Nephron (organoid): Measurements from ENCODE around the gene PRKCSH.

ENCODE experiments used
- H3K27ac Mint-ChIP-seq, 3 experiments: 2 replicates each; pipeline ENCODE4 v1.8.0; 2020; ENCODE audit warnings: mixed read lengths in 3 of 3, mild to moderate bottlenecking in 2 of 3, moderate library complexity in 1 of 3
- H3K27me3 Mint-ChIP-seq: 2 replicates; pipeline ENCODE4 v1.8.0; 2021; ENCODE audit warnings: low read depth, mild to moderate bottlenecking, moderate library complexity, mixed read lengths
- H3K36me3 Mint-ChIP-seq: 2 replicates; pipeline ENCODE4 v1.8.0; 2020; ENCODE audit warnings: low read depth, mixed read lengths
- H3K4me1 Mint-ChIP-seq: 2 replicates; pipeline ENCODE4 v1.8.0; 2020; ENCODE audit warnings: mixed read lengths
- H3K4me3 Mint-ChIP-seq, 3 experiments: 2 replicates each; pipeline ENCODE4 v1.8.0; 2020; ENCODE audit warnings: mild to moderate bottlenecking in 3 of 3, mixed read lengths in 3 of 3, moderate library complexity in 2 of 3
- H3K9me3 Mint-ChIP-seq: 2 replicates; pipeline ENCODE4 v1.8.0; 2020; ENCODE audit warnings: mixed read lengths
- CTCF ChIP-seq, 3 experiments: fragments of 200-600 bp; sonication (generic); IDR thresholded peaks; one replicate each; pipeline ENCODE4 v1.5.0; 2021; ENCODE audit warnings: antibody characterized with exemption in 3 of 3; ENCODE audit not compliant: unreplicated experiment in 3 of 3

Gene PRKCSH

DNA sequence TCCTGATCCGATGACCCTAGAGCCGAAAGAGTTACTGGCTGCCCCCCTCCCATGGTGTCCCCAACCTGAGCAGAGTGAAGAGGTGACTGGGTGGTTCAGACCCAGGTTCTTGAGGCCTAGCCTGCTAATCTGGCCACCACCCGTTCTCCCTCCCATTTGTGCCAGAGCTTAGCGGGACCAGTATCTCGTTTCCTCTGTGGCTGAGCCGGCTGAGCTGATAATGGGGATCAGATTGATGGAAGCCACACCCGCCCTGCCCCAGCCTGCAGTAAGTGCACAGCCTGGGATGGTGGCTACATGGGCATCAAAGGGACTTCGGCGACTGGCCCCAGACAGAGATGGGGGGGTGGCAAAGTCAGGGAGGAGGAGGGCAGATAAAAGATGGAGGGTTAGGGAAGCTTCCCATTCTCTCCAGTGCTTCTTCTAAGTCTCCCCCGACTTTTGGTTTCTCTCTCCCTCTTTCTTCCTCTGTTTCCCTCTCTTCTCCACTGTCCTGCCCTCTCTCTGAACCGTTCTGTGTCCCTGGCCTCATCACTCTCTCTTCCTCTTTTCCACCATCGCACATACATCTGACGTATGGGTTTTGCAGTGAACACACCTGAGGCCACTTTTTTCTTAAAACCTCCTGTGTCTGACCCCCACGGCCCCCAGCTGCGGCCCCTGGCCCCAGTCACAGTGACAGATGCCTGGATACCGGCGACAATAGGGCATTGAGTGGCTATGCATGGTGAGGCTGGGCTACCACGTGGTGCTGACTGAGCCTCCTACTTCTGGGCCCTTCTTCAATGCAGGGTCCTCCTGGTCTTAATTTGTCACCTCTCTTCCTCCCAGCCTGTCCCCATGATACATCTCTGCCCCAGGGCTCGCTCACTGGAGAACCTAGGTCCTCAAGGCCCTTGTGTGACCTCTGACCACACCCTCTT, 43.0 kb downstream of the PRKCSH start:
- Mint-ChIP-seq H3K36me3 (no peaks in the 10 kb centered on the region), H3K4me3 (peak overlapping the region in 2 of 3 experiments; percentile 47)

GRCh38 chr19:11479090-11479897, 43.9 kb downstream of the PRKCSH start:
- H3K36me3 Mint-ChIP-seq = peaks cover 4% of the 10 kb centered on the region
- no peak overlapping the region for H3K27ac Mint-ChIP-seq
- H3K4me3 Mint-ChIP-seq = peak overlapping the region; percentile 47 to 66 (median 47)
- H3K4me1 Mint-ChIP-seq = peaks cover 8% of the 10 kb centered on the region
- peaks cover 60% of the 10 kb centered on the region for H3K27me3 Mint-ChIP-seq
- TF ChIP-seq CTCF (IDR thresholded peaks at IDR 0.05; ENCODE audit: unreplicated experiment in 3 of 3) = no peak
- no peaks in the 10 kb centered on the region for H3K9me3 Mint-ChIP-seq

More for the DNA sequence above, 43.0 kb downstream of the PRKCSH start:
- Mint-ChIP-seq H3K9me3 (no peaks in the 10 kb centered on the region), H3K27me3 (peaks cover 56% of the 10 kb centered on the region), H3K27ac (no peak overlapping the region), H3K4me1 (peaks cover 8% of the 10 kb centered on the region)
- TF ChIP-seq CTCF (IDR thresholded peaks at IDR 0.05; ENCODE audit: unreplicated experiment in 3 of 3) = no peak

GRCh38 chr19:11479898-11480714, 44.7 kb downstream of the PRKCSH start:
- Mint-ChIP-seq H3K27me3 (peaks cover 62% of the 10 kb centered on the region), H3K9me3 (no peaks in the 10 kb centered on the region), H3K4me1 (peaks cover 8% of the 10 kb centered on the region), H3K36me3 (peaks cover 4% of the 10 kb centered on the region), H3K27ac (no peak overlapping the region), H3K4me3 (no peak overlapping the region)
- TF ChIP-seq CTCF (IDR thresholded peaks at IDR 0.05; ENCODE audit: unreplicated experiment in 3 of 3) = no peak

DNA sequence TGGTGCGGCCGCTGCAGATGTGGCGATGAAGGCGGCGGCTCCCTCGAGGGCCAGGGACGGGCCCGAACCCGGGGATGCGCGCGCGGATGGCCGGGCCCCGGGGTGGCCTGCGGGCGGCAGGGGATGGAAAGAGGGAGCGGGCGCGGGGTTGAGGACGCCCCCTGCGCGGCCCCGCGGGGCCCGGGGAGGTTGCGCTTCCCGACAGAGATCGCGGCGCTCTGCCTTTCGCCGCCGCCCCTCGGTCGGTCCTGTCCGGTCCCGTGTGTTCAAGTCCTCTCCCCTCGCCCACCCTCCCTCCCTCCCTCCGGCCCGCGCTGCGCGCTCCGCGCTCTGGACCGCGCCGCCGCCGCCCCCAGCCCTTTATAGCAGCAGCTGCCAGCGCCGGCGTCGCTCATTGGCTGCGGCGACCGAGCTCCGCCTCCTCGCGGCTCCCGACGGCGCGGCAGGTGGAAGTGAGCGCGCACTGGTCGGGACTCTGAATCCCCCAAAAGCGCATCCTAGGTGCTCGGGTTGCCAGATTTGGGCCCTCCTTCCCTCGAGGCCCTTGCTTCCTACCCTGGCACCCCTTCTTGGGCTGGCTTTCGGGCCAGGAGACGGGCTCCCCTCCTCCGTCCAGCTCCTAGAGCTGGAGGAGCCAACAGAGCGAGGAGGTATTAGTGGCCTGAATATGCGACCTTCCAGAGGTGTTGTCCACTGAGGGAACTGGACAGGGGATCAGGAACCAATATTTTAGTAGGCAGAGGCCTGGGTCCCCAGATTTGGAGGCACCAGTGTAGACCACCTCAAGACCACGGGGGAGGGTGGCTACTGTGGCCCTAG, 45.5 kb downstream of the PRKCSH start, which contains the start of gene ELAVL3:
TSS of gene ELAVL3 (minus strand) at position 332 of the 819 bp plus-strand sequence. CDS start 438 bp downstream, outside the sequence.
- peaks cover 7% of the 10 kb centered on the region for H3K36me3 Mint-ChIP-seq
- H3K27ac Mint-ChIP-seq = no peak within 1 kb of the TSS
- peaks cover 8% of the 10 kb centered on the region for H3K4me1 Mint-ChIP-seq
- peaks cover 60% of the 10 kb centered on the region for H3K27me3 Mint-ChIP-seq
- no peaks in the 10 kb centered on the region for H3K9me3 Mint-ChIP-seq
- H3K4me3 Mint-ChIP-seq = peak within 1 kb of the TSS; percentile 48 to 74 (median 72)
- no peak for TF ChIP-seq CTCF (IDR thresholded peaks at IDR 0.05; ENCODE audit: unreplicated experiment in 3 of 3)
